SH-SY5Y (cell line): ENCODE data around the gene PLA2R1.

Experiments
- GATA2 ChIP-seq: IDR thresholded peaks from 2 replicates; pipeline ENCODE4 v1.6.1; 2011; ENCODE audit warnings: mild to moderate bottlenecking, low read depth, low read length
- GATA3 ChIP-seq: IDR thresholded peaks from 2 replicates; pipeline ENCODE4 v1.6.1; 2011; ENCODE audit warnings: low read depth, mild to moderate bottlenecking, low read length, moderate library complexity

DNA sequence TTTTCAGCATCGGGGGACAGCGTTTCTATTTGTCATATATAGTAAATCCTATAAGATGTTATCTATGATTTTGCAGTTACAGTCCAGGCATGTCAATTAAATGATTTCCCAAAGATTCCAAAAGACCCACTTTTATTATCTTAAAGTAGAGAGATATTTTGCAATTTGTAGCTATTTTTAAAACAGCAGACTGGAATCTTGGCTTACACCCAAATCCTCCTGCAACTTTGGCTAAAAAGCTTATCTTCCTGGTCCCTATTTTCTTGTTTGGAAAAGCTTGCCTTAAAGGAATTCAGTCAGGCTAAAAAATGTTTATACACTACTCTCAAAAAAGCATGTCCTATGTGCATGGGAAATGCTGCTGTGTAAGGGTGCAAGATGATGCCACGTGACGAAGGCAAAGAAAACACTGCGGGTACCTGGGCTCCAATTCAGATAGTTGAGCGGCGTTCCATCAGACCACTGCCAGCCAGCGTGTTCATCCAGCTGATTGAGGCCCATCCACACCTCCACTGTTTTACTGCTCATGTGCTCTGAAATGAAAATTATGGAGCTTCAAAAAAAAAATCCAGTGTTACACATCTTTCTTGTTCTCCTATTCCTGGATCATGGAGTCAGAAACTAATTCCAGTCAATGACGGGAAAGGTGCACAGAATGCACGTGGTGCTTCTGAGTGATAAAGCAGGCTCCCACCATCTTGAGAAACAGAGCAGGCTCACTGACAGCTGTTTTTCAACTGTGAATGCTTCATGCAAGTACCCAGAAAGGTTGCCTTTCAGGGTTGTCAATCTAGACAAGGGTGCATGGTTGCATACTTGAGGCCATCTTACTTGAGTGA is 33.8 kb downstream of the PLA2R1 start:
- TF ChIP-seq GATA3 (no peak), GATA2 (no peak)
